ENCODE measurements around the gene BUD13.

Gene BUD13

DNA sequence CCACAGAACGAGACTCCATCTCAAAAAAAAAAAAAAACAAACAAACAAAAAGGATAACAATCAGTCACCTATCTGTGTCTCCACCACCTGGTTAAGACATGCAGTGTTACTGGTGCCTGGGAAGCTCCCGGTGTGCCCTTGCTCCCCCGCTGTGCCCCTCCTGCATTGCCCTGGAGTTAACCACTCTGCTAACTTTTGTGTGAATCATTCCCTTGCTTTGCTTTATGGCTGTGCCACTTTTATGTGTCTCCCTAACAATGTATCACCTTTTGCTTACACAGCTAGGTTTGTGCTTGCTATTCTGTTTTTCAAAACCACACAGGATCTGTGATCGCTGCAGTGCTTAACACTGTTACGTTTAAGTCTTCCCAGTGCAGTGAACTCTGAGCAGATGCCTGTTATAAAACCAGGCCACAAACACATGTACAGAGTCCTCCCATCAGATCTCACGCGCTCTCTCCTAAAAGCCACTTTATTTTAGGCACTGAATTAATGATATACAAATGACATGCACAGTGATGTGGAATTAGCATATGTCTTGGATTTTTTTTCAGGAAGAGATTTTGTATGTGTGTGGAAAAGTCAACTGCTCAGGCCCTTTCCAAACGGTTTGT lies 69.9 kb downstream of the BUD13 start:
- no peak for TF ChIP-seq FOXP2 (optimal IDR thresholded peaks at IDR 0.05; ENCODE audit: borderline replicate concordance, extremely low read depth, extremely low read length, insufficient read depth)
- no peak for TF ChIP-seq TAF1 (IDR thresholded peaks at IDR 0.05; ENCODE audit: borderline replicate concordance, insufficient read depth, low read length)
- TF ChIP-seq, protein P1, sequence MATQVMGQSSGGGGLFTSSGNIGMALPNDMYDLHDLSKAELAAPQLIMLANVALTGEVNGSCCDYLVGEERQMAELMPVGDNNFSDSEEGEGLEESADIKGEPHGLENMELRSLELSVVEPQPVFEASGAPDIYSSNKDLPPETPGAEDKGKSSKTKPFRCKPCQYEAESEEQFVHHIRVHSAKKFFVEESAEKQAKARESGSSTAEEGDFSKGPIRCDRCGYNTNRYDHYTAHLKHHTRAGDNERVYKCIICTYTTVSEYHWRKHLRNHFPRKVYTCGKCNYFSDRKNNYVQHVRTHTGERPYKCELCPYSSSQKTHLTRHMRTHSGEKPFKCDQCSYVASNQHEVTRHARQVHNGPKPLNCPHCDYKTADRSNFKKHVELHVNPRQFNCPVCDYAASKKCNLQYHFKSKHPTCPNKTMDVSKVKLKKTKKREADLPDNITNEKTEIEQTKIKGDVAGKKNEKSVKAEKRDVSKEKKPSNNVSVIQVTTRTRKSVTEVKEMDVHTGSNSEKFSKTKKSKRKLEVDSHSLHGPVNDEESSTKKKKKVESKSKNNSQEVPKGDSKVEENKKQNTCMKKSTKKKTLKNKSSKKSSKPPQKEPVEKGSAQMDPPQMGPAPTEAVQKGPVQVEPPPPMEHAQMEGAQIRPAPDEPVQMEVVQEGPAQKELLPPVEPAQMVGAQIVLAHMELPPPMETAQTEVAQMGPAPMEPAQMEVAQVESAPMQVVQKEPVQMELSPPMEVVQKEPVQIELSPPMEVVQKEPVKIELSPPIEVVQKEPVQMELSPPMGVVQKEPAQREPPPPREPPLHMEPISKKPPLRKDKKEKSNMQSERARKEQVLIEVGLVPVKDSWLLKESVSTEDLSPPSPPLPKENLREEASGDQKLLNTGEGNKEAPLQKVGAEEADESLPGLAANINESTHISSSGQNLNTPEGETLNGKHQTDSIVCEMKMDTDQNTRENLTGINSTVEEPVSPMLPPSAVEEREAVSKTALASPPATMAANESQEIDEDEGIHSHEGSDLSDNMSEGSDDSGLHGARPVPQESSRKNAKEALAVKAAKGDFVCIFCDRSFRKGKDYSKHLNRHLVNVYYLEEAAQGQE (IDR thresholded peaks at IDR 0.05; ENCODE audit: insufficient read depth in 1 of 2, low read depth in 2 of 2, low read length in 2 of 2), result no peak
- TF ChIP-seq SIN3A (IDR thresholded peaks at IDR 0.05; ENCODE audit: borderline replicate concordance, insufficient read depth, low read length), result no peak

GRCh38 chr11:116701876-116702275 lies 70.9 kb downstream of the BUD13 start:
- TF ChIP-seq, protein P1 (IDR thresholded peaks at IDR 0.05; ENCODE audit: insufficient read depth in 1 of 2, low read depth in 2 of 2, low read length in 2 of 2), result no peak
- TF ChIP-seq FOXP2 (optimal IDR thresholded peaks at IDR 0.05; ENCODE audit: borderline replicate concordance, extremely low read depth, extremely low read length, insufficient read depth), result no peak
- TF ChIP-seq SIN3A (IDR thresholded peaks at IDR 0.05; ENCODE audit: borderline replicate concordance, insufficient read depth, low read length), result no peak

- TF ChIP-seq TAF1 (IDR thresholded peaks at IDR 0.05; ENCODE audit: borderline replicate concordance, insufficient read depth, low read length), result no peak
Measured at GRCh38 chr11:116701297-116701801, 71.4 kb downstream of the BUD13 start.

DNA sequence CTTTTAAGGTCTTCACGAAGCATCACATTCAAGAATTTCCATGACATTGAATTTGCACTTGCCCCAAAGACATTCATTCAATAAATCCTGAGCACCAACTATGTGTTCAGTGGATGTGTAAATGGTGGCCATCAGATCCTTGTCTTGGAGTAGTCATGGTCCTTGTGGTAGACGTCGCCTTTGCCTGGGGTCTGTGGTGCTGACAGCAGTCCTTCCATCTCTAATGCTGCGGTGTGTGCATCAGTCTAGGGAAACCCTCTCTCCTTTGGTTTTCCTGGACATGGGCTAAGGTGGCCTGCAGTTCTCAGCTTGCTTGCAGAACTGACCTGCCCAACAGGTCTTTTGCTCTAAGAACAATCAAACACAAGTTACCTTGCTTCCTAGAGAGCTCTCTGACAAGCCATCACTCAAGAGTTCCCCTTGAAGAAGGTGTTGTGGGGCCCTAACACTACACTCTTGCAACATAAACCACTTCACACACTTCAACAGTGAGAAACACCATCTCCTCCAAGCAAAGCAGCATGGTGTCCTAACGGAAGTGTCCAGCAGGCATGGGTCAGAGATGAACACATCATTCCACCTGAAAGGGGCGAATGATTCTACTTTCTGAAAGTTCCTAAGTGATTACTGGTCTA lies 72.1 kb downstream of the BUD13 start:
- TF ChIP-seq, protein P1 (IDR thresholded peaks at IDR 0.05; ENCODE audit: insufficient read depth in 1 of 2, low read depth in 2 of 2, low read length in 2 of 2), result no peak
- no peak for TF ChIP-seq TAF1 (IDR thresholded peaks at IDR 0.05; ENCODE audit: borderline replicate concordance, insufficient read depth, low read length)
- TF ChIP-seq SIN3A (IDR thresholded peaks at IDR 0.05; ENCODE audit: borderline replicate concordance, insufficient read depth, low read length), result no peak
- no peak for TF ChIP-seq POLR2AphosphoS5 (IDR thresholded peaks at IDR 0.05; ENCODE audit: low read depth, low read length)
- TF ChIP-seq FOXP2 (optimal IDR thresholded peaks at IDR 0.05; ENCODE audit: borderline replicate concordance, extremely low read depth, extremely low read length, insufficient read depth), result no peak
